ENCODE data around the gene TARS2. TPM values are rescaled to one million over a fixed set of nuclear protein-coding genes. Genes with fewer than 3 reads are reported as not detected.

TARS2 gene
- 22.7 TPM for total RNA-seq

- peak; percentile 100 for ATAC-seq
- peak; percentile 96 for DNase-seq (ENCODE audit: low spot score)
Observed at GRCh38 chr1:150486966-150487762, at the start of gene TARS2. Gene TARS2, plus strand, starts transcription at chr1:150487419. Its CDS starts 32 bp downstream, at chr1:150487451.

GRCh38 chr1:150441121-150441520 is 46.1 kb upstream of the TARS2 start:
- no peak for ATAC-seq
- DNase-seq (ENCODE audit: low spot score): no peak

- no peak for ATAC-seq
- no peak for DNase-seq (ENCODE audit: low spot score)
Observed at GRCh38 chr1:150444232-150444631, 43.0 kb upstream of the TARS2 start.

- ATAC-seq: no peak
- DNase-seq (ENCODE audit: low spot score): no peak
Observed at GRCh38 chr1:150456146-150456647, 31.0 kb upstream of the TARS2 start.

- peak; percentile 81 for ATAC-seq
- DNase-seq (ENCODE audit: low spot score): peak; percentile 64
Observed at GRCh38 chr1:150464422-150464826, 22.8 kb upstream of the TARS2 start.

- peak; percentile 70 for ATAC-seq
- DNase-seq (ENCODE audit: low spot score): no peak
Observed at GRCh38 chr1:150466964-150467363, 20.3 kb upstream of the TARS2 start.

GRCh38 chr1:150469291-150469690 is 17.9 kb upstream of the TARS2 start:
- ATAC-seq (no peak), DNase-seq (ENCODE audit: low spot score) (peak; percentile 43)

- no peak for ATAC-seq
- DNase-seq (ENCODE audit: low spot score): peak; percentile 46
Observed at GRCh38 chr1:150472601-150473200, 14.5 kb upstream of the TARS2 start.

- DNase-seq (ENCODE audit: low spot score): peak; percentile 83
- ATAC-seq: peak; percentile 89
Observed at GRCh38 chr1:150473659-150474058, 13.6 kb upstream of the TARS2 start.

- ATAC-seq: no peak
- DNase-seq (ENCODE audit: low spot score): no peak
Observed at GRCh38 chr1:150474869-150475268, 12.3 kb upstream of the TARS2 start.

- ATAC-seq: no peak
- no peak for DNase-seq (ENCODE audit: low spot score)
Observed at GRCh38 chr1:150476754-150477153, 10.5 kb upstream of the TARS2 start.

GRCh38 chr1:150477320-150477719 is 9.9 kb upstream of the TARS2 start:
- DNase-seq (ENCODE audit: low spot score) (no peak), ATAC-seq (no peak)

- DNase-seq (ENCODE audit: low spot score) (no peak), ATAC-seq (no peak)
Observed at GRCh38 chr1:150477733-150478132, 9.5 kb upstream of the TARS2 start.

- DNase-seq (ENCODE audit: low spot score) (no peak), ATAC-seq (peak; percentile 60)
Observed at GRCh38 chr1:150479370-150479769, 7.8 kb upstream of the TARS2 start.

GRCh38 chr1:150479927-150480352 is 7.3 kb upstream of the TARS2 start:
- DNase-seq (ENCODE audit: low spot score) (peak; percentile 64), ATAC-seq (peak; percentile 91)

GRCh38 chr1:150484431-150484830 is 2.8 kb upstream of the TARS2 start:
- no peak for DNase-seq (ENCODE audit: low spot score)
- ATAC-seq: no peak

GRCh38 chr1:150484861-150485260 is 2.4 kb upstream of the TARS2 start:
- DNase-seq (ENCODE audit: low spot score) (no peak), ATAC-seq (no peak)

GRCh38 chr1:150487763-150488115 is 520 bp downstream of the TARS2 start:
- DNase-seq (ENCODE audit: low spot score) (no peak), ATAC-seq (no peak)

- no peak for ATAC-seq
- DNase-seq (ENCODE audit: low spot score): no peak
Observed at GRCh38 chr1:150493175-150493574, 6.0 kb downstream of the TARS2 start.

- ATAC-seq: no peak
- no peak for DNase-seq (ENCODE audit: low spot score)
Observed at GRCh38 chr1:150498342-150498741, 11.1 kb downstream of the TARS2 start.

- no peak for DNase-seq (ENCODE audit: low spot score)
- ATAC-seq: no peak
Observed at GRCh38 chr1:150505431-150505830, 18.2 kb downstream of the TARS2 start.
